Left ventricle myocardium inferior (tissue), 1 donor: Measurements from ENCODE around the gene NAPSA. TPM values are rescaled to one million over a fixed set of nuclear protein-coding genes. Genes with fewer than 3 reads are reported as not detected.

Experiments
- DNase-seq: peaks from one replicate; pipeline ENCODE4 v3.0.0-alpha.2; 2020
- H3K27ac ChIP-seq: fragments of 200-600 bp; replicated peaks from 2 replicates; pipeline ENCODE4 v1.8.0; 2021
- H3K27me3 ChIP-seq: fragments of 200-600 bp; 2 replicates; pipeline ENCODE4 v1.8.0; 2021; ENCODE audit warnings: low read depth
- H3K36me3 ChIP-seq: fragments of 200-600 bp; 2 replicates; pipeline ENCODE4 v1.8.0; 2021
- H3K4me1 ChIP-seq: fragments of 200-600 bp; 2 replicates; pipeline ENCODE4 v1.8.0; 2021
- H3K4me3 ChIP-seq: fragments of 200-600 bp; 2 replicates; pipeline ENCODE4 v1.8.0; 2021; ENCODE audit warnings: mild to moderate bottlenecking, moderate library complexity
- H3K9me3 ChIP-seq: fragments of 200-600 bp; replicated peaks from 2 replicates; pipeline ENCODE4 v1.8.0; 2021
- intact Hi-C: fragments of 100-400 bp; cut with micrococcal nuclease; formaldehyde crosslinking; loops from one replicate; pipeline ENCODE4 v1.11.0; 2022
- total RNA-seq: library from RNA; stranded (reverse); fragmentation: NEBNext Ultra II Directional; extraction: Animal tissue kit (Norgen Biotek cat#: 25700); gene quantifications from one replicate; pipeline ENCODE4 v1.2.1, GENCODE V29; 2021
- TF ChIP-seq, protein P1 (sequence below): fragments of 200-600 bp; IDR thresholded peaks from 2 replicates; pipeline ENCODE4 v1.8.0; 2021; ENCODE audit warnings: antibody characterized with exemption, mild to moderate bottlenecking, borderline replicate concordance
- donor health status: DM: no; HTN: yes; CAD: no; lungs with severe emphysema.

The NAPSA gene
- total RNA-seq, 1 donor from 2014 or later = 0.05 TPM

DNA sequence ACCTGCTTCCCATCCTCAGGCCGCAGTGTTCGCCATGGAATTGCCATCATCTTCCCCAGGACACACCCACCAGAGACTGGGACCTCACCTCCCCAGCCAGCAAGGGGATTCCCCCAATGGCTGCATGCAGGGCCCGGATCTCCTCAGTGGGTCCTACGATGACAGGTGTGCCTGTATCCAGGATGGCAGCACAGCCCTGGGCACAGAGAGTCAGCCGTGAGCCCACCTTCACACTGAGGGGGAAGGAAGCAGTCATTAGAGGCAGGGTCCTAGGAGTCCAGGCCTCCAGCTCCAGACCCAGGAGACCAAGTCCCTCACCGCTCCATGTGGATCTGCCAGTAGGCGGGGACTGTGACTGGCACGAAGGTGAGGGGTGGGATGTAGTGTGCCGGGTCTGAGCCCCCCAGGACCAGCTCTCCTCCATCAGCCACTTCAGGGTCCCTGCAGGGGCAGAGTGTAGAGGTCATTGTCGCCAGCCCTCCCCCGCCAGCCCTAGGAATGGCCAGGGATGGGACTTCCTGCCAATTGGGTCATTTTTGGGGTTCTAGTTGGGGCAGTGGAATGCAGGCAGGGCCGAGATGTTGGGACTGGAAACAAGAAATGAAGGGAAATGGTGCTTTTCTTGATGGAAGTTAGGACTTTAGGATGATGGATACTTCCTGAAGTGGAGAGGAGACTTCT lies 30.6 kb downstream of the NAPSA start:
- Histone ChIP-seq H3K4me3 (no peak overlapping the region), H3K4me1 (peaks cover 34% of the 10 kb centered on the region), H3K9me3 (no peaks in the 10 kb centered on the region), H3K27ac (no peak overlapping the region), H3K36me3 (no peaks in the 10 kb centered on the region), H3K27me3 (peaks cover 54% of the 10 kb centered on the region)
- TF ChIP-seq, protein P1, sequence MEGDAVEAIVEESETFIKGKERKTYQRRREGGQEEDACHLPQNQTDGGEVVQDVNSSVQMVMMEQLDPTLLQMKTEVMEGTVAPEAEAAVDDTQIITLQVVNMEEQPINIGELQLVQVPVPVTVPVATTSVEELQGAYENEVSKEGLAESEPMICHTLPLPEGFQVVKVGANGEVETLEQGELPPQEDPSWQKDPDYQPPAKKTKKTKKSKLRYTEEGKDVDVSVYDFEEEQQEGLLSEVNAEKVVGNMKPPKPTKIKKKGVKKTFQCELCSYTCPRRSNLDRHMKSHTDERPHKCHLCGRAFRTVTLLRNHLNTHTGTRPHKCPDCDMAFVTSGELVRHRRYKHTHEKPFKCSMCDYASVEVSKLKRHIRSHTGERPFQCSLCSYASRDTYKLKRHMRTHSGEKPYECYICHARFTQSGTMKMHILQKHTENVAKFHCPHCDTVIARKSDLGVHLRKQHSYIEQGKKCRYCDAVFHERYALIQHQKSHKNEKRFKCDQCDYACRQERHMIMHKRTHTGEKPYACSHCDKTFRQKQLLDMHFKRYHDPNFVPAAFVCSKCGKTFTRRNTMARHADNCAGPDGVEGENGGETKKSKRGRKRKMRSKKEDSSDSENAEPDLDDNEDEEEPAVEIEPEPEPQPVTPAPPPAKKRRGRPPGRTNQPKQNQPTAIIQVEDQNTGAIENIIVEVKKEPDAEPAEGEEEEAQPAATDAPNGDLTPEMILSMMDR = no peak
- no peak for DNase-seq
- intact Hi-C loops = no loop called here

DNA sequence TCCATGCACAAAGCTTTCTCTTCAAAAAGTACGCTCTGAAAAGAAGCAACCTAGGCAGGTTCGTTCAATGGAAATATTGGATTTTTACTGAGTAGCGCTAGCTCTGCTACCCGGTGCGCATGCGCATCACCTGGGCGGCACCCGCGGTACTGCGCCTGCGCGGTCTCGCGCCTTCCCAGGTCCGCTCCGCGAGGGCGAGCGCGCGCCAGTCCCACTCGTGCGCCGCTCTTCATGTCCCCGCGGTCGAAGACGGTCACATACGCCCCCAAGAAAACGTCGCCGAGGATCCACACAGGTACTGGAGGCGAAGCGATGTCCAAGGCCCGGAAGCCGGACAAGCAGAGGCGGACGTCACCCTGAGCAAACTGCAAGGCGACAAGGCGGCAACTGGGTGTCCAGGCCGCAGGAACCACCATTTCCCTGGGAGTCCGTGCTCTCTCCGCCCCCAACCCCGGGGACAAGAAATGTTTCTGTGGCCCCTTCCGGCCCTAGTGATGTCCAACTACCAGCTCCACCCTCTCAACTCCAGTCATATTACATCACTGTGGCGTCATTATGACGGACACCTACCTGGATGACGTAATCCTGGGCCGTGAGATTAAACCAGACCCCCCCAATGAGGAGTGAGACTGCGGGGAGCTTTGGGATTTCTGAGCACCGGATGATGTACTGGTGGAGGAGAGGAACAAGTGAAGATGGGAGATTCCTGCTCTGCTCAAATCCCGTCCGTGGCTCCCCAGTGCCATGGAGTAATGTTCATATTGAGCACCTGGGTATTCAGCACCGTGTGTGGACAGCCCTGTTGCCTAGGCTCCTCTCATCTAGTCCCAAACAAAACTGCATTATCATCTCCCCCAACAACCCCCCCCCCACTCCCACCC lies 31.5 kb downstream of the NAPSA start:
- intact Hi-C loops = no loop called here
- DNase-seq = peak; percentile 77
- H3K4me3 ChIP-seq = peak overlapping the region; percentile 69
- peaks cover 38% of the 10 kb centered on the region for H3K4me1 ChIP-seq
- peaks cover 62% of the 10 kb centered on the region for H3K27me3 ChIP-seq
- H3K27ac ChIP-seq = peak overlapping the region; percentile 78
- TF ChIP-seq, protein P1 = no peak
- no peaks in the 10 kb centered on the region for H3K36me3 ChIP-seq
- no peaks in the 10 kb centered on the region for H3K9me3 ChIP-seq

DNA sequence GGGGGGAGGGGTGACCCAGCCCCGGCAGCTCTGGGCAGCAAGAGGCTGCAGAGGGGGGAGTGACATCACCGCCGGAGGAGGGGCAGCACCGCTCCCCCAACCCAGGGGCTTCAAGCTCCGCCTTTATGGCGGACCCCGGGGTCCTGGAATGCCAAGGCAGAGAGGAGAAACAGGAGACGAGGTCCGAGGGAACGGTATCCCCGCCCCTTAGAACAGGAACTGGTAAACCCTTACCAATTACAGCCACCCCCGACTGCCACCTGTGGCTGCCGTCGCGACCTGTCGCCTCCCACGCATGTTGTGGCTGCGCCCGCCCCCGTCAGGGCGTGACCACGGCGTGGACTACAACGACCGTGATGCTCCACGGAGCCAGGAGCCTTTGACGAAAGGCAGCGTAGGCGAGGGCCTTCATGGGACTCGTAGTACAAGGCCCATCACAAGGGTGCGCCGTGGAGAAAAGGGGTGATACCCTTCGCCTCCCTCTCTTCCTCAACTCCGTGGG lies 32.2 kb downstream of the NAPSA start:
- no peaks in the 10 kb centered on the region for H3K9me3 ChIP-seq
- peaks cover 65% of the 10 kb centered on the region for H3K27me3 ChIP-seq
- H3K4me3 ChIP-seq = peak overlapping the region; percentile 69
- peak; percentile 88 for DNase-seq
- H3K36me3 ChIP-seq = no peaks in the 10 kb centered on the region
- H3K27ac ChIP-seq = peak overlapping the region; percentile 78
- peaks cover 41% of the 10 kb centered on the region for H3K4me1 ChIP-seq
- intact Hi-C loops = no loop called here
- TF ChIP-seq, protein P1 = peak; percentile 12

DNA sequence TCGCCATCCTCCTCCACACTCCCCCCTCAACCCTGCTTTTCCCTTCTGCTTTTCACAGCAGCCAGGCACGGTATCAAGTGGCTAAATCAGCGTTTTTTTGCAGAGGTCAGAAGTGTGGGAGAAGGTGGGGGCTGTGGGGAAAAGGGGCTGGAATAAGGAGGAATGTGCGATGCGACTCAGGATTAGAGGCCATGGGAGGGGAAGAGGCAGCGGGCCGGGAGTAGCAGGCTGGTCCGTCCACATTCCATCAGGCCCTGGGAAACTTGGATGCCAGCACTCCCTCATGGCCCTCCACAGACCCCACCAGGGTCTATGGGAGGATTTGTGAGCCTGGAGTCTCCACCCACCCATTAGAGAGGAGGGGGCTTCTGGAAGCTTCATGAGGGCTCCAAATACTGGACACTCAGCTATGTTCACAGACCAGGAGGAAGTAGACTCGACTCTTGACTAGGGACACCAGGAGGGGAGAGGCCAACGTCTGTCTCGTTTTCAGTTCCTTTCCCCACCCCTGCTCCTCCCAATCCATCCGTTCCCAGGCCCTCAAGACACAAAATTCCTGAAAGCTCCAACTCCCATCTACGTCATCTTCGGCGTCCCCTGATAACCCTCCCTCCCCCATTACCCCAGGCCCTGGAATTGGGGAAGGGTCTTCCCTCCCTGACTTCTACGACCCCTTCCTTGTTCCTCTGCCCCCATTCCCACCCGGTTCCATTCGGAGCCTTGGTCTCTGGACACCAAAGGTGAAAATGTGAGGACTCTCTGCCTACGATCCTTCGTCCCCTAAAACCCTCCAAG lies 33.0 kb downstream of the NAPSA start:
- TF ChIP-seq, protein P1 = no peak
- DNase-seq = no peak
- Histone ChIP-seq H3K27ac (peak overlapping the region; percentile 78), H3K4me3 (peak overlapping the region; percentile 69), H3K27me3 (peaks cover 72% of the 10 kb centered on the region), H3K36me3 (no peaks in the 10 kb centered on the region), H3K9me3 (no peaks in the 10 kb centered on the region), H3K4me1 (peaks cover 47% of the 10 kb centered on the region)
- intact Hi-C loops = no loop called here

DNA sequence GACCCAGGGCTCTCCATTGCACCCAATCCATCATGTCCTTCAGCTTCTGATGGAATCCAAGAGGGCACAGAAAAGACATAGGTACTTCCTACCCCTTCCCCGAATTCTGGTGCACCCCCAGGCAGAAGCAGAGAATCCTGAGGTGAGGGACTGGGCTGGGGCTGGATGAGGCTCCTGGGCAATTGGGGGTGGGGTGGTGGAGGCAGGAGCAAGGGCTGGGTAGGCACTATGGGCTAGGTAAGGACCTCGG lies 33.5 kb downstream of the NAPSA start:
- Histone ChIP-seq H3K9me3 (no peaks in the 10 kb centered on the region), H3K27me3 (peaks cover 78% of the 10 kb centered on the region), H3K4me1 (peaks cover 48% of the 10 kb centered on the region), H3K36me3 (no peaks in the 10 kb centered on the region), H3K4me3 (peak overlapping the region; percentile 69), H3K27ac (peak overlapping the region; percentile 78)
- TF ChIP-seq, protein P1 = no peak
- DNase-seq = no peak
- intact Hi-C loops = no loop called here
